HepG2 (cell line): Measurements from ENCODE around the gene WDR81. TPM values are rescaled to one million over a fixed set of nuclear protein-coding genes. Genes with fewer than 3 reads are reported as not detected.

Experiments
- DBP ChIP-seq: sonication (generic); formaldehyde crosslinking; IDR thresholded peaks from 2 replicates; pipeline ENCODE4 v1.4.0; 2020; ENCODE audit warnings: missing genetic modification reagents; ENCODE audit errors: not compliant biosample characterization
- DPF2 ChIP-seq: sonication (generic); formaldehyde crosslinking; IDR thresholded peaks from 2 replicates; pipeline ENCODE4 v1.4.0; 2020; ENCODE audit warnings: mild to moderate bottlenecking, low read depth, missing genetic modification reagents, borderline replicate concordance
- FOXA1 ChIP-seq, 2 experiments: fragments of 450-650 bp in 1 of 2; sonication (generic) in 1 of 2; formaldehyde crosslinking in 1 of 2; IDR thresholded peaks; 2 replicates each; pipeline versions ENCODE4 v1.4.0 to v1.6.1; 2016 to 2020; ENCODE audit warnings: missing genetic modification reagents in 1 of 2
- FOXP4 ChIP-seq: sonication (generic); formaldehyde crosslinking; IDR thresholded peaks from 2 replicates; pipeline ENCODE4 v1.4.0; 2020; ENCODE audit warnings: missing genetic modification reagents
- GATAD1 ChIP-seq: IDR thresholded peaks from 2 replicates; pipeline ENCODE4 v1.6.1; 2016; ENCODE audit warnings: missing genetic modification reagents, missing compliant biosample characterization
- GATAD2A ChIP-seq: IDR thresholded peaks from 2 replicates; pipeline ENCODE4 v1.6.1; 2016
- HMG20B ChIP-seq: conservative IDR thresholded peaks from 2 replicates; pipeline ENCODE4 v1.6.1; 2016; ENCODE audit warnings: missing genetic modification reagents, missing compliant biosample characterization
- HOXA7 ChIP-seq: sonication (generic); formaldehyde crosslinking; IDR thresholded peaks from 2 replicates; pipeline ENCODE4 v1.8.1; 2022; ENCODE audit warnings: mild to moderate bottlenecking, missing genetic modification reagents, moderate library complexity
- KLF13 ChIP-seq: sonication (generic); formaldehyde crosslinking; IDR thresholded peaks from 2 replicates; pipeline ENCODE4 v1.4.0; 2020; ENCODE audit warnings: mild to moderate bottlenecking, missing genetic modification reagents
- MEF2D ChIP-seq: sonication (generic); formaldehyde crosslinking; IDR thresholded peaks from 2 replicates; pipeline ENCODE4 v1.5.1; 2020; ENCODE audit warnings: mild to moderate bottlenecking, missing genetic modification reagents
- MYNN ChIP-seq: sonication (generic); formaldehyde crosslinking; IDR thresholded peaks from 2 replicates; pipeline ENCODE4 v1.4.0; 2020; ENCODE audit warnings: mild to moderate bottlenecking, low read depth, missing genetic modification reagents
- SMAD9 ChIP-seq: sonication (generic); formaldehyde crosslinking; IDR thresholded peaks from 2 replicates; pipeline ENCODE4 v1.5.1; 2020; ENCODE audit warnings: mild to moderate bottlenecking, missing genetic modification reagents
- SRSF1 ChIP-seq: fragments of 200-400 bp; formaldehyde crosslinking; optimal IDR thresholded peaks from 2 replicates; pipeline ENCODE3; 2017; ENCODE audit warnings: mild to moderate bottlenecking, low read depth, low read length, moderate library complexity
- TBL1XR1 ChIP-seq: fragments of 150-350 bp; IDR thresholded peaks from 2 replicates; pipeline ENCODE4 v1.6.1; 2014; ENCODE audit warnings: borderline replicate concordance, low read length; ENCODE audit not compliant: partially characterized antibody
- ZNF253 ChIP-seq: sonication (generic); formaldehyde crosslinking; IDR thresholded peaks from 2 replicates; pipeline ENCODE4 v1.8.0; 2022; ENCODE audit warnings: mild to moderate bottlenecking, missing genetic modification reagents, borderline replicate concordance
- ZNF432 ChIP-seq: sonication (generic); formaldehyde crosslinking; IDR thresholded peaks from 2 replicates; pipeline ENCODE4 v1.5.0; 2020; ENCODE audit warnings: missing genetic modification reagents, mild to moderate bottlenecking, borderline replicate concordance
- ZNF441 ChIP-seq: sonication (generic); formaldehyde crosslinking; IDR thresholded peaks from 2 replicates; pipeline ENCODE4 v1.7.0; 2021; ENCODE audit warnings: missing genetic modification reagents, borderline replicate concordance
- ZNF546 ChIP-seq: sonication (generic); formaldehyde crosslinking; conservative IDR thresholded peaks from 2 replicates; pipeline ENCODE4 v1.8.1; 2023; ENCODE audit warnings: mild to moderate bottlenecking, missing genetic modification reagents
- ZNF883 ChIP-seq: sonication (generic); formaldehyde crosslinking; IDR thresholded peaks from 2 replicates; pipeline ENCODE4 v1.5.1; 2020; ENCODE audit warnings: mild to moderate bottlenecking, missing genetic modification reagents; ENCODE audit errors: not compliant biosample characterization
- polyA plus RNA-seq, 8 experiments: library from polyadenylated mRNA; depleted of rRNA in 3 of 8; stranded (reverse) in 7 of 8; unstranded in 1 of 8; fragments of >200 nt; fragmentation: Illumina TruSeq in 4 of 8; extraction: Trizol in 4 of 8; gene quantifications; 2 replicates each; pipeline versions ENCODE4 v1.2.1 to v1.2.3, GENCODE V29; 2011 to 2016; ENCODE audit warnings: low read depth in 4 of 8, missing spikeins in 1 of 8, mixed read lengths in 1 of 8; ENCODE audit not compliant: insufficient read depth in 1 of 8
- total RNA-seq, 5 experiments: library from RNA; depleted of rRNA; stranded (reverse); fragments of >200 nt; fragmentation: Illumina TruSeq; extraction: Trizol; gene quantifications; 2 replicates each; pipeline ENCODE4 v1.2.3, GENCODE V29; 2016; ENCODE audit warnings: low read depth in 1 of 5
- TF ChIP-seq, protein P1 (sequence below): sonication (generic); formaldehyde crosslinking; IDR thresholded peaks from 2 replicates; pipeline ENCODE4 v1.4.0; 2020; ENCODE audit warnings: missing genetic modification reagents
- TF ChIP-seq, protein P2 (sequence below): sonication (generic); formaldehyde crosslinking; IDR thresholded peaks from 2 replicates; pipeline ENCODE4 v1.4.0; 2020; ENCODE audit warnings: missing genetic modification reagents, mild to moderate bottlenecking, borderline replicate concordance

The WDR81 gene
- total and polyA plus RNA-seq, 2 of the 13 experiments (the other 11 are each of a cell fraction or from before 2014, with no cell fraction given): 9.1 to 16.7 TPM

- TF ChIP-seq GATAD2A (CRISPR knock-in tag) (no peak), ZNF253 (CRISPR knock-in tag) (no peak), MEF2D (no peak), ZNF546 (CRISPR knock-in tag) (no peak), ZNF441 (CRISPR knock-in tag) (no peak), HOXA7 (CRISPR knock-in tag) (no peak), MYNN (no peak), DPF2 (CRISPR knock-in tag) (no peak), DBP (no peak), ZNF883 (no peak), KLF13 (CRISPR knock-in tag) (no peak), SMAD9 (CRISPR knock-in tag) (no peak), HMG20B (CRISPR knock-in tag) (0 out of 2 replicates have a peak, but pooled peaks have one; percentile 21), ZNF432 (CRISPR knock-in tag) (no peak), SRSF1 (no peak), FOXA1 (IDR thresholded peaks at IDR 0.05) (no peak), FOXA1 (CRISPR knock-in tag; IDR thresholded peaks at IDR 0.05) (0 out of 2 replicates have a peak, but pooled peaks have one; percentile 26), FOXP4 (CRISPR knock-in tag) (no peak), TBL1XR1 (no peak), GATAD1 (CRISPR knock-in tag) (peak; percentile 82)
- TF ChIP-seq, protein P1, sequence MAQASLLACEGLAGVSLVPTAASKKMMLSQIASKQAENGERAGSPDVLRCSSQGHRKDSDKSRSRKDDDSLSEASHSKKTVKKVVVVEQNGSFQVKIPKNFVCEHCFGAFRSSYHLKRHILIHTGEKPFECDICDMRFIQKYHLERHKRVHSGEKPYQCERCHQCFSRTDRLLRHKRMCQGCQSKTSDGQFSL (CRISPR knock-in tag): no peak
- TF ChIP-seq, protein P2, sequence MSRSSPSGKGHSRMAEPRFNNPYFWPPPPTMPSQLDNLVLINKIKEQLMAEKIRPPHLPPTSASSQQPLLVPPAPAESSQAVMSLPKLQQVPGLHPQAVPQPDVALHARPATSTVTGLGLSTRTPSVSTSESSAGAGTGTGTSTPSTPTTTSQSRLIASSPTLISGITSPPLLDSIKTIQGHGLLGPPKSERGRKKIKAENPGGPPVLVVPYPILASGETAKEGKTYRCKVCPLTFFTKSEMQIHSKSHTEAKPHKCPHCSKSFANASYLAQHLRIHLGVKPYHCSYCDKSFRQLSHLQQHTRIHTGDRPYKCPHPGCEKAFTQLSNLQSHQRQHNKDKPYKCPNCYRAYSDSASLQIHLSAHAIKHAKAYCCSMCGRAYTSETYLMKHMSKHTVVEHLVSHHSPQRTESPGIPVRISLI (CRISPR knock-in tag): no peak
Observed at GRCh38 chr17:1716076-1716911, 8.2 kb upstream of the WDR81 start (continued).
